BJ (cell line): ENCODE data around the gene SLF2. TPM values are rescaled to one million over a fixed set of nuclear protein-coding genes. Genes with fewer than 3 reads are reported as not detected.

ENCODE experiments used
- CTCF ChIA-PET: fragments of 350-600 bp; formaldehyde crosslinking; extraction: SDS; loops from one replicate; lab custom pipeline; 2021; ENCODE audit warnings: antibody characterized with exemption, inconsistent platforms; lab: Yijun Ruan, JAX
- POLR2A ChIA-PET: fragments of 300-600 bp; sonication (Branson Sonifier 250); formaldehyde crosslinking; extraction: SDS; loops from one replicate; lab custom pipeline; 2021; ENCODE audit warnings: antibody characterized with exemption; lab: Charles Lee
- DNase-seq: peaks from one replicate; pipeline ENCODE4 v3.0.0-alpha.2; 2011; ENCODE audit warnings: low read depth
- H3K27me3 ChIP-seq: 2 replicates; pipeline ENCODE4 v1.6.0; 2011; ENCODE audit warnings: low read length; ENCODE audit not compliant: control insufficient read depth, insufficient read depth
- H3K36me3 ChIP-seq: 2 replicates; pipeline ENCODE4 v1.5.1; 2011; ENCODE audit warnings: low read length; ENCODE audit not compliant: control insufficient read depth, insufficient read depth
- H3K4me3 ChIP-seq: 2 replicates; pipeline ENCODE4 v1.5.1; 2011; ENCODE audit warnings: low read depth, mild to moderate bottlenecking, control low read depth, low read length
- polyA plus RNA-seq: library from polyadenylated mRNA; depleted of rRNA; stranded (reverse); fragments of >200 nt; gene quantifications from 2 replicates; pipeline ENCODE4 v1.2.3, GENCODE V29; 2011; rRNA removed
- small RNA-seq: library from RNA; depleted of rRNA; stranded (forward); fragments of <200 nt; gene quantifications from one replicate; pipeline ENCODE3, GENCODE V24; 2012; ENCODE audit warnings: low replicate concordance, low read depth; ENCODE audit not compliant: insufficient read length
- TF ChIP-seq, protein P1 (sequence below): IDR thresholded peaks from 2 replicates; pipeline ENCODE4 v1.5.1; 2011; ENCODE audit warnings: low read depth, mild to moderate bottlenecking, control low read depth, inconsistent platforms, low read length, moderate library complexity; ENCODE audit not compliant: insufficient read depth

The SLF2 gene
- polyA plus RNA-seq, 1 experiment, result 6.8 TPM

DNA sequence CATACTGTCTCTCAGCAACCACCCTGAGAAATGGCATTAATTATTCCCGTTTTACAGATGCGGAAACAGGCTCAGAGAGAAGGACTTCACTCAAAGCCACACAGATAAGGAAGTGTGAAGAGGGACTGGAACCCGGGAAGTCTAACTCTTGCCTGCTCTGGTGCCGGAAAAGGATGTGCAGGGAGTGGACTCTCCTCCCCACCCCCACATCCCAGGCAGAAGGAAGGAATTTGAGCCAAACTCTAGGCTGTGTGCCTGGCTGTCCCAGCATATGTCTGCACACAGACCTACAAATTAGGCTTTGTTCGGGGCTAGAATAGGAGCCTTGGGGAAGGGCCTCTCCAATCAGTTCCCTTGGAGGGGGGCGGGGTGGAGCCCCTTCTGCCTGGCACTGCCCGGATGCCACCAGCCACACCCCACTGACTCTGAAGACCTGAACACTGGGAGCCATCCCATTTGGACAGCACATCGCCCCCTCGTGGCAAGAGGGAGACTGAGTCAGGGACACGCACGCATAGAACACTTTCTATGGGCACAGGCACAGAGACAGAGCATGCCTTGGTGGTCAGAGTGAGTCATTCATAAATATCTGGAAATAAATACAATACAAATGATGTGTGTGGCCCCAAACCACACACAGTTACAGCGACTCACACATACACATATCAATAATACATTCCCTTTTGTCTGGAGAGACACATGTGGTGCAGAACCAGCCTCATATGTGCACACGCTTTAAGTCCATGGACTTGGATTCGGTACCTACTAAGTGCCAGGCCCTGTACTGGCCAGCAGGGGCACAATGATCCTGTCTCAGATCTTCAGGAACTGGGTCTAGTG is 100.0 kb downstream of the SLF2 start:
- ChIA-PET POLR2A (no interaction called here), CTCF (interaction anchor here (0.7 to 7.6 kb wide), 10 partner anchors 14 to 48 kb away, joined by 3 to 479 read pairs (median 4); partner anchors contain the start of genes LZTS2, MRPL43, PDZD7 and SEMA4G)
- peaks cover 1% of the 10 kb centered on the region for H3K36me3 ChIP-seq

DNA sequence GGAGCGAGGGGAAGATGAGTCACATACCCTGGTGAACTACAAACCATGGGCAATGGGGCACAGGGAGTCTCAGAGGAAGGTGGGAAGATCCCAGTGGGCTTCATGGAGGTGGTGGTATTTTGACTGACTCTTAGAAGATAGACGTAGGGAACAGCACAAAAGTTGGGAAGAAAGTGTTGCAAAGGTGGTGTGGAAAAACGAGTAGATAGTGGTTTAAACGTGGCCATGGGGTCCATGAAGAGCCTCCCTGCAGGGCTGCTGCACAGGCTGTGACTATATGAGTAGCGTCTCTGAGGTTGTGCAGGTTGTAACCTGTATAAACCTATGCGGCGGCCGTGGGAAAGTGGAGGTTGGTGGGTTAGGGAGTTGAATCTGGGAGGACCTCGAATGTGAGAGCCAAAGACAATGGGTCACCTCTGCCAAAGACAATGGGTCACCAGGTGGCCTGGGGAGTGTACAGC is 100.6 kb downstream of the SLF2 start:
- Histone ChIP-seq H3K27me3 (no peaks in the 10 kb centered on the region), H3K36me3 (peaks cover 1% of the 10 kb centered on the region), H3K4me3 (no peak overlapping the region)
- ChIA-PET CTCF (interaction anchor here (1.0 to 7.6 kb wide), 8 partner anchors 16 to 119 kb away, joined by 4 to 479 read pairs (median 16); partner anchors contain the start of genes LZTS2, MRPL43, PDZD7 and SFXN3), POLR2A (no interaction called here)
- TF ChIP-seq, protein P1, sequence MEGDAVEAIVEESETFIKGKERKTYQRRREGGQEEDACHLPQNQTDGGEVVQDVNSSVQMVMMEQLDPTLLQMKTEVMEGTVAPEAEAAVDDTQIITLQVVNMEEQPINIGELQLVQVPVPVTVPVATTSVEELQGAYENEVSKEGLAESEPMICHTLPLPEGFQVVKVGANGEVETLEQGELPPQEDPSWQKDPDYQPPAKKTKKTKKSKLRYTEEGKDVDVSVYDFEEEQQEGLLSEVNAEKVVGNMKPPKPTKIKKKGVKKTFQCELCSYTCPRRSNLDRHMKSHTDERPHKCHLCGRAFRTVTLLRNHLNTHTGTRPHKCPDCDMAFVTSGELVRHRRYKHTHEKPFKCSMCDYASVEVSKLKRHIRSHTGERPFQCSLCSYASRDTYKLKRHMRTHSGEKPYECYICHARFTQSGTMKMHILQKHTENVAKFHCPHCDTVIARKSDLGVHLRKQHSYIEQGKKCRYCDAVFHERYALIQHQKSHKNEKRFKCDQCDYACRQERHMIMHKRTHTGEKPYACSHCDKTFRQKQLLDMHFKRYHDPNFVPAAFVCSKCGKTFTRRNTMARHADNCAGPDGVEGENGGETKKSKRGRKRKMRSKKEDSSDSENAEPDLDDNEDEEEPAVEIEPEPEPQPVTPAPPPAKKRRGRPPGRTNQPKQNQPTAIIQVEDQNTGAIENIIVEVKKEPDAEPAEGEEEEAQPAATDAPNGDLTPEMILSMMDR, result no peak
- DNase-seq, result no peak

More for the DNA sequence above, 100.0 kb downstream of the SLF2 start:
- Histone ChIP-seq H3K27me3 (no peaks in the 10 kb centered on the region), H3K4me3 (no peak overlapping the region)
- DNase-seq, result peak; percentile 72
- TF ChIP-seq, protein P1, result peak; percentile 77

DNA sequence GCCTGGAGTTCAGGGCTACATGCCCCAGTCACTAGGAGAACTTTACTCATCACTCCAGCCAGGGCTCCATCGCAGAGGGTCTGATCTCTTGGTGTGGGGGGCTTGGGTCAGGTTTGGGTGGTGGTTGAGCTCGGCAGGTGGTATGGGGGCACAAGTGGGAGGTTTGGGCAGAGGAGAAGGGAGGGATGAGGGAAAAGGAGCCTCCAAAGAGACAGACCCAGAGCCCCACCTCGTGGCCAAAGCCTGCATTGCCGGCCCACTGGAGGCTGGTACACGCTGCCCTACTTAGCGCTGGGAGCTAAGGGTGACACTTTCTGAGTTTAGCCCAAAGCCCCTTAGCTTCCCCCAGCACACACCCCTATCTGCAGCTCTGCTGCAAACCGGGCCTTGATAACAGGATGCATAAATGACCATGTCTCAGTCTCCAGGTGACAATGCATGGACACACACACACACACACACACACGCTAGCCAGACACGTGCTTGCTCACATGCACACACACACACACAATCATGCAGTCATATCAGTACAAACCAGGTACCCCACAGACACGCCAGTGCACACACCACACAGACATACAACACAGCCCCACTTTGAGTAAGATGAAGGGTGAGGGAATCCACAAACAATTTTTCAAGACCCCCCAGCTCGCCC is 101.6 kb downstream of the SLF2 start:
- DNase-seq, result no peak
- TF ChIP-seq, protein P1, result peak; percentile 98
- no peaks in the 10 kb centered on the region for H3K36me3 ChIP-seq
- CTCF ChIA-PET, result interaction anchor here (0.6 to 7.6 kb wide), 30 partner anchors 15 to 774 kb away, joined by 3 to 479 read pairs (median 4); partner anchors contain the start of genes HIF1AN, KAZALD1, LZTS2 and MRPL43
- POLR2A ChIA-PET, result no interaction called here
- no peaks in the 10 kb centered on the region for H3K27me3 ChIP-seq
- H3K4me3 ChIP-seq, result no peak overlapping the region

Small RNA genes lying within 50 kb of the gene (small RNA-seq; reads per million reads assigned to genes)
- gene MIR608, result not detected
- gene RF00019, result not detected

Other genes with a start within 250 kb of the SLF2 start
- gene PAX2, start 167.4 kb upstream of the SLF2 start, polyA plus RNA-seq, result not detected in 2 replicates
- 4.2 and 4.3 TPM in 2 replicates for gene SEMA4G, start 56.5 kb downstream of the SLF2 start, polyA plus RNA-seq
- 77.3 and 123 TPM in 2 replicates for gene MRPL43, start 74.5 kb downstream of the SLF2 start, polyA plus RNA-seq
- 4.7 and 5.5 TPM in 2 replicates for gene TWNK, start 74.6 kb downstream of the SLF2 start, polyA plus RNA-seq
- gene LZTS2, start 86.8 kb downstream of the SLF2 start, polyA plus RNA-seq, result 47.5 and 81.5 TPM in 2 replicates
- 0.53 and 0.86 TPM in 2 replicates for gene PDZD7, start 118.2 kb downstream of the SLF2 start, polyA plus RNA-seq
- 100 and 125 TPM in 2 replicates for gene SFXN3, start 118.3 kb downstream of the SLF2 start, polyA plus RNA-seq
- gene KAZALD1, start 149.0 kb downstream of the SLF2 start, polyA plus RNA-seq, result 21.4 and 32.4 TPM in 2 replicates
- not detected in 2 replicates for gene TLX1, start 218.3 kb downstream of the SLF2 start, polyA plus RNA-seq